Pons (tissue), 1 donor: ENCODE measurements around the gene PPP1R13B.
A peak's percentile ranks its signal among the peaks of the same experiment; 100 is the strongest.
"Not testable (repeated sequence)": the region's sequence is repeated elsewhere in the genome, so short reads cannot be mapped to it uniquely, and the experiment has no call there.

Experiments
- DNase-seq: peaks from one replicate; pipeline ENCODE4 v3.0.0-alpha.2; 2016; ENCODE audit warnings: low spot score

PPP1R13B gene

GRCh38 chr14:103861413-103862392 is 14.3 kb upstream of the PPP1R13B start:
- no peak for DNase-seq

DNA sequence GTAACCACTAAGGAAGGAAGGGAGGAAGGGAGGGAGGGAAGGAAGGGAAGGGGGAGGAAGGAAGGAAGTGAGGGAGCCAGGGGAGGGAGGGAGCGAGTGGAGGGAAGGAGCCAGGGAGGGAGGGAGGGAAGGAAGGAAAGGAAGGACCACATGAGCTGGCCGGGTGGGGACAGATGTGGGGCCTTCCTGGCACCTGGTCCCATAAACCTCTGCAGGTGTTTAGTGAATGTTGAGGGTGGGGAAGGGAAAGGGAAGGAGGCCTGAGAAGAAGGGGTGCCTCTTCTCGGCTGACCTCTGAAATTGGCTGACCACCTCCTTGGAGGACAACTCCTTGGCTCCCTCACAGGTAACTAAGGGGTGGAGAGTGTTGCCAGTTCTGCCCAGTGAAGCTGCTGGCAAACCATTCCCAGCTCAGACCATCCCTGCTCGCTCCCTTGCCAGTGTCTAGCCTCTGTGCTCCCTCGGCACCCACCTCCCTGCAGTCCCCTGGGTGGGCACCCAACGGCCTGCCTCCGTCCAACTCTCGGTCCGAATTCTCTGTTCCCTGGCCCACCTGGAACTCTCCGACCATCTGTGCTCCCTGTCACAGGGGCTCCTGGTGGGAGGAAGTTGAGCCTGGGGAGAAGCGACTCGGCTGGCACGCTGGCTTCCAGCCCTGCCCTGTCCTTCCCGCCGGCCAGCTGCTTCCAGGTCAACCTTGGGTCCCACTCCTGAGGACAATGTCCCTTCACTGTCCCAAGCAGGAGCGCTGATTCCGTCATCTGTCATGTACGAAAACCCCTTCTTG is 12.2 kb upstream of the PPP1R13B start:
- no peak for DNase-seq

- DNase-seq, result no peak
Measured at GRCh38 chr14:103858063-103858781, 10.8 kb upstream of the PPP1R13B start.

GRCh38 chr14:103857256-103857655 is 9.9 kb upstream of the PPP1R13B start:
- DNase-seq, result no peak

DNA sequence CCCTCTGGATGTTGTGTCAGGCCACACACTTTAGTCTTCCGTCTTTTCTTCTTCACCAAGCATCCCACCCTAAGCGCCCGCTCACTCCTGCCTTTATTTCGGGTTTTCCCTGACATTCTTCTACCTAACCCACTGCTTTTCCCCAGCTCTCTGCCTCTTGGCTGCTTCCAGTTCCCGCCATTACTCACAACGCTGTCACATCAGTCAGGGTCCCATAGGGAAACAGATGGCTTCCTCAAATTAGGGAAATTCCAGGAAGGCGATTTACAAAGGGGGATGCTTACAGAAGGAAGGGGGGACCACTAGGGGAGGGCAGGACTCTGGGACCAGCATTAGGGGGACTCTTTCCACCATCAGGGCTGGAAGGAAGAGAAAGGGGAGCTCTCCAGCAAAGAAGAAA is 9.2 kb upstream of the PPP1R13B start:
- no peak for DNase-seq

- DNase-seq, result no peak
Measured at GRCh38 chr14:103856105-103856504, 8.7 kb upstream of the PPP1R13B start.

DNA sequence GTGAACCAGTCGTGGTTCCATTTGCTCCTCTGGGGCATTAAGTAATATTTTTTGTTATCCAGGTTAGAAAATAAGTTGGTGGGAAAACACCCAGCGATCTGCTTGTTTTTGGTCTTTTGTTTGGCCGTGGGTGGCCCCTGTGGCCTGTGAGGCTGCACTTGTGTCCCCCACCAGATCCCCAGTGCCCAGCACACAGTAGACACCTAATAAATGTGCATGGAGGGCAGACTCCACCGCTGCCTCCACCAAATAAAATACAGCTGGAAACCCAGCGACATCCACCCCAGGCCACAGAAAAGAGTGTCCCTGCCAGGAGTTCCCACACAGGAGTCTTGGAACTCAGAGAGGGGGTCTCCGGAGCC is 8.3 kb upstream of the PPP1R13B start:
- DNase-seq, result no peak

- no peak for DNase-seq
Measured at GRCh38 chr14:103854822-103855733, 7.7 kb upstream of the PPP1R13B start.

GRCh38 chr14:103854017-103854808 is 6.8 kb upstream of the PPP1R13B start:
- no peak for DNase-seq

GRCh38 chr14:103849151-103849886 is 1.9 kb upstream of the PPP1R13B start:
- no peak for DNase-seq

DNA sequence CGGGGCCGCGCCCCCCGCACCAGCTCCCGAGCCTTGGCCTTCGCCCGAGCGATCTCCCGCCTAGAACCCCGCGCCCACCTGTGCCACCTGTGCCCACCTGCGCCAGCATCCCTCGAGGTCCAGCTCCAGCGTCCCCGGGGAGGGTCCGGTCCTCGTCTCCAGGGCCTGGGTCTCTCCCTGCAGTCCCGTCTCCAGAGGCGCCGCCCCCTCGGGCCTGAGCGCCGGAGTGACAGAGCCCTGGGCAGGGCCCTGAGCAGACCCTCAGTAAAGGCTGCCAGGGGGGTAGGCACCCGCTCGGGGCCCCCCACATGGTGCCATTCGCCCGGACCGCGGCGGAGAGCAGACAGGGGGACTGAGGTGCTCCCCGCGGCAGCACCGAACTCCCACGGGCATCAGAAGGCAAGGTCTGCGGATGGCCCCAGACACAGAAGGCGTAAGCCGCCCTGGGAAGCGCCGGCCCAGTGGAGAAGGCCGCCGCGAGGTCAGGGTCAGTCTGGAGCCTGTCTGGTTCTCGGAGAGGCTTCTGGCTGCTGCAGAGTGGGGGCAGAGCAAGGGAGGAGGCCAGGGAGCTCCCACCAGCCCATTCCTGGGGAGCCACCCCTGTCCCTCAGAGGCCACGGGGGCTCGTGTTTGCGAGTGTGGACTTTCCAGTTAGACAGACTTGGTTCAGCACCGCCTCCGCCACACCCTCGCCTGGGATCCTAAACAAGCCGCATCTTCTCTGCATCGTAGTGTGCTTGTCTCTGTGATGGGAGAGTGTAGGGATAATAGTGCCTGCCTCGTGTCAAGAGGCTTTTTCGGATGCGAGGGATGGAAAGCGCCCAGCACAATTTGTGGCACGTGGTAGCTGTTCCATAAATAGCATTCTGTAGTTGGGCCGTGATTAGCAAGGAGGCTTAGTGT is 1.1 kb upstream of the PPP1R13B start:
- DNase-seq, result peak; percentile 16

GRCh38 chr14:103846543-103847450 is 578 bp downstream of the PPP1R13B start:
- DNase-seq, result no peak

- DNase-seq, result peak; percentile 8
Measured at GRCh38 chr14:103846097-103846496, 1.3 kb downstream of the PPP1R13B start.

GRCh38 chr14:103845327-103845726 is 2.0 kb downstream of the PPP1R13B start:
- DNase-seq, result no peak

- DNase-seq, result not testable (repeated sequence)
Measured at GRCh38 chr14:103841265-103841664, 6.1 kb downstream of the PPP1R13B start.

GRCh38 chr14:103840014-103840413 is 7.4 kb downstream of the PPP1R13B start:
- DNase-seq, result no peak

DNA sequence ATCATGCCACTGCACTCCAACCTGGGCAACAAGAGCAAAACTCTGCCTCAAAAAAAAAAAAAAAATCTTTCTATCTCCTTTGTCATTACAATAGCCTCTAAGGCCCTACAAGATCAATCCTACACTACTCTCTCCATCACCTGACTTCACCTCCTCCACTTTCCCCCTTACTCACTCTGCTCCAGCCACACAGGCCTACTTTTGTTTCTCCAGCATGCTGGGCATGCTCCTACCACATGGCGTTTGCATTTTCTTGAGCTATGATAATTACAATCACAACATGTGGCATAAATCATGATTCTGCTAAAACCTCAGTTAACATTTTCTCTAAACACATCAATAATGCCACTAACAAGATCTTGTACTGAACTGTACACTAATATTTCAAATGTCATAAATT is 7.8 kb downstream of the PPP1R13B start:
- DNase-seq, result no peak

DNA sequence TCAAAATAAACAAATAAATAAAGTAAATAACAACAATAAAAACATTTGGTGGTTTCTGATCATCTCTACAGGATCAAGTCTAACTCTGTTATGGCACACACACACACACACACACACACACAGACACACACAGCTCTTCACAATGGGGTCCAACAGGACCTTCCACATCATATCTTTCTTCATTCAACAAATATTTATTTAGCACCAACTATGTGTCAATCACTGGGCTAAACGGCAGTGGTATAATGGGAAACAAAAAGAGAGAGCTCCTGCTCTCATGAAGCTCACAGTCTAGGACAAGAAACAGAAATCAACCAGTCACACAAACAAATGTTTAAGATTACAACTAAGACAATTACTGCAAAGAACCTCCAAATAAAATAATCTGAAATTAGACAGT is 9.3 kb downstream of the PPP1R13B start:
- no peak for DNase-seq
